Prostate gland (tissue), 2 donors: ENCODE measurements around the gene HPCA.

Experiments
- POLR2A ChIP-seq: fragments of 450-650 bp; IDR thresholded peaks from one replicate; pipeline ENCODE4 v1.6.1; 2016; ENCODE audit warnings: antibody characterized with exemption, mild to moderate bottlenecking
- POLR2AphosphoS5 ChIP-seq: sonication (generic); formaldehyde crosslinking; IDR thresholded peaks from one replicate; pipeline ENCODE4 v1.6.1; 2017; ENCODE audit warnings: antibody characterized with exemption
- TF ChIP-seq, protein P1 (sequence below), 4 experiments: fragments of 200-600 bp in 2 of 4; fragments of 450-650 bp in 2 of 4; sonication (generic) in 2 of 4; IDR thresholded peaks; 1 replicate in 3 of 4; 2 replicates in 1 of 4; pipeline ENCODE4 v1.5.1; 2016 to 2019; ENCODE audit warnings: antibody characterized with exemption in 4 of 4, mild to moderate bottlenecking in 2 of 4, moderate library complexity in 2 of 4

DNA sequence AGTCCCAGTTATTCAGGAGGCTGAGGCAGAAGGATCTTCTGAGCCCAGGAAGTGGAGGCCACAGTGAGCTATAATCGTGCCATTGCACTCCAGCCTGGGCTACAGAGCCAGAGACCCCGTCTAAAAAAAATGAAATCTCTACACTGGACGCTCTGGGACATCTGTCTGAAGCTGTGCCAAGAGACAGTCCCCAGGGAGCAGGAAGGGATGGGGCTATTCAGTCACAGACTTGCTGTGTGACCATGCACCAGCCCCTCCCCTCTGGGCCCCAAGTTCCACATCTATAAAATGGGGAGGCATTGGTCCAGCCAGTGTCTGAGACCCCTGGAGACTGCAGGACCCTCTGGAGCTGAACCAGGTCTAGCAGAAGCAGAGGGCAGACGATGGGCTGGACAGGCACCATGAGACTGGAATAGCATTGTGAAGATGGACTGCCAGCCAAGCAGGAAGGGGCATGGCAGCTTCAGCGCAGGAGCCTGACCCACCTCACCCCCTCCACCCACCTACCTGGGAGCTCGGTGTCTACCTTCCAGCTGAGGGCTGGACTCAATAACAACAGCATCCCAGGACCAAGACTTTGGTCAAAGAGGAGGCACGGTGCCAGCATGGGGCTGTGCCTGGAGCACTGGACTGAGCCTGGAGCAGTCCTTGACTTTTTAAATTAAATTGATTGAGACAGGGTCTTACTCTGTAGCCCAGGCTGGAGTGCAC lies 13.4 kb downstream of the HPCA start:
- TF ChIP-seq, protein P1, sequence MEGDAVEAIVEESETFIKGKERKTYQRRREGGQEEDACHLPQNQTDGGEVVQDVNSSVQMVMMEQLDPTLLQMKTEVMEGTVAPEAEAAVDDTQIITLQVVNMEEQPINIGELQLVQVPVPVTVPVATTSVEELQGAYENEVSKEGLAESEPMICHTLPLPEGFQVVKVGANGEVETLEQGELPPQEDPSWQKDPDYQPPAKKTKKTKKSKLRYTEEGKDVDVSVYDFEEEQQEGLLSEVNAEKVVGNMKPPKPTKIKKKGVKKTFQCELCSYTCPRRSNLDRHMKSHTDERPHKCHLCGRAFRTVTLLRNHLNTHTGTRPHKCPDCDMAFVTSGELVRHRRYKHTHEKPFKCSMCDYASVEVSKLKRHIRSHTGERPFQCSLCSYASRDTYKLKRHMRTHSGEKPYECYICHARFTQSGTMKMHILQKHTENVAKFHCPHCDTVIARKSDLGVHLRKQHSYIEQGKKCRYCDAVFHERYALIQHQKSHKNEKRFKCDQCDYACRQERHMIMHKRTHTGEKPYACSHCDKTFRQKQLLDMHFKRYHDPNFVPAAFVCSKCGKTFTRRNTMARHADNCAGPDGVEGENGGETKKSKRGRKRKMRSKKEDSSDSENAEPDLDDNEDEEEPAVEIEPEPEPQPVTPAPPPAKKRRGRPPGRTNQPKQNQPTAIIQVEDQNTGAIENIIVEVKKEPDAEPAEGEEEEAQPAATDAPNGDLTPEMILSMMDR (IDR thresholded peaks at IDR 0.05) = no peak
- TF ChIP-seq POLR2A (no peak), POLR2AphosphoS5 (no peak)
